Smooth muscle cell (in vitro differentiated cells): ENCODE data around the gene CDC42SE1. TPM values are rescaled to one million over a fixed set of nuclear protein-coding genes. Genes with fewer than 3 reads are reported as not detected.

Experiments
- DNase-seq: peaks from one replicate; lab custom pipeline; 2025; ENCODE audit not compliant: unreplicated experiment; lab: John Stamatoyannopoulos, UW
- H2AFZ ChIP-seq: fragments of 200-600 bp; sonication (generic); 2 replicates; pipeline ENCODE4 v1.6.0; 2016; ENCODE audit warnings: antibody characterized with exemption, low read depth, mild to moderate bottlenecking
- H3F3A ChIP-seq: fragments of 200-600 bp; sonication (generic); 2 replicates; pipeline ENCODE4 v1.6.0; 2017; ENCODE audit warnings: antibody characterized with exemption, low read depth
- H3K27ac ChIP-seq: fragments of 200-600 bp; sonication (generic); 2 replicates; pipeline ENCODE4 v1.5.1; 2016; ENCODE audit warnings: low read depth, mild to moderate bottlenecking
- H3K27me3 ChIP-seq: fragments of 200-600 bp; sonication (generic); 2 replicates; pipeline ENCODE4 v1.6.1; 2016; ENCODE audit warnings: low read depth, mild to moderate bottlenecking
- H3K36me3 ChIP-seq: fragments of 200-600 bp; sonication (generic); 2 replicates; pipeline ENCODE4 v1.5.1; 2016; ENCODE audit warnings: low read depth
- H3K4me1 ChIP-seq: fragments of 200-600 bp; sonication (generic); 2 replicates; pipeline ENCODE4 v1.5.1; 2016; ENCODE audit warnings: low read depth
- H3K4me2 ChIP-seq: fragments of 200-600 bp; sonication (generic); 2 replicates; pipeline ENCODE4 v1.6.0; 2016; ENCODE audit warnings: mild to moderate bottlenecking
- H3K4me3 ChIP-seq: fragments of 200-600 bp; sonication (generic); 2 replicates; pipeline ENCODE4 v1.5.1; 2016; ENCODE audit warnings: mild to moderate bottlenecking
- H3K79me2 ChIP-seq: fragments of 200-600 bp; sonication (generic); 2 replicates; pipeline ENCODE4 v1.6.0; 2016; ENCODE audit warnings: low read depth, mild to moderate bottlenecking
- H3K9ac ChIP-seq: fragments of 200-600 bp; sonication (generic); 2 replicates; pipeline ENCODE4 v1.6.0; 2016; ENCODE audit warnings: low read depth
- H3K9me3 ChIP-seq: fragments of 200-600 bp; sonication (generic); replicated peaks from 2 replicates; pipeline ENCODE4 v1.5.1; 2016; ENCODE audit warnings: low read depth
- H4K20me1 ChIP-seq: fragments of 200-600 bp; sonication (generic); 2 replicates; pipeline ENCODE4 v1.6.0; 2016; ENCODE audit warnings: low read depth
- WGBS: methylation state at CpG from one replicate; pipeline ENCODE4 v1.1.7; 2016; ENCODE audit warnings: low lambda C conversion rate; 5-methylcytosine and 5-hydroxymethylcytosine counted together
- polyA plus RNA-seq: library from polyadenylated mRNA; unstranded; fragments of >200 nt; fragmentation: Nextera tagmentation; extraction: Ambion mirVana; gene quantifications from 2 replicates; pipeline ENCODE4 v1.2.1, GENCODE V29; 2016
- total RNA-seq: library from RNA; depleted of rRNA; stranded (reverse); fragments of >200 nt; gene quantifications from 2 replicates; pipeline ENCODE4 v1.2.3, GENCODE V29; 2014
- TF ChIP-seq, protein P1 (sequence below): fragments of 200-600 bp; sonication (generic); IDR thresholded peaks from 2 replicates; pipeline ENCODE4 v1.5.1; 2017; ENCODE audit warnings: borderline replicate concordance, mild to moderate bottlenecking, antibody characterized with exemption; ENCODE audit not compliant: insufficient read depth, poor library complexity, severe bottlenecking

Gene CDC42SE1
- total and polyA plus RNA-seq, 2 experiments from 2014 or later = 15.2 to 63.3 TPM

DNA sequence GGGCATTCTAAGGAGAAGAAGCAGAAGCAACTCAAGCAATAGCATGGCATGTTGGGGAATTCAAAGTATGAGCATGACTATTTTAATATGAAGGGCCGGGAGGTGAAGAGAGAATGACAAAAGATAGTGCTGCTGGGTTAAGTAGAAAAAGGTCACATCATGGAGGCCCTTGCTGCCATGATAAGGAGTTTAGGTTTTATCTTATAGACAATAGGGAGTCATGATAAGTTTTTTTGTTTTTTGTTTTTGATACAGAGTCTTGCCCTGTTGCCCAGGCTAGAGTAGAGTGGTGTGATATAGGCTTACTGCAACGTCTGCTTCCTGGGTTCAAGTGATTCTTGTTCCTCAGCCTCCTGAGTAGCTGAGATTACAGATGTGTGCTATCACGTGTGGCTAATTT, 19.9 kb downstream of the CDC42SE1 start:
- TF ChIP-seq, protein P1, sequence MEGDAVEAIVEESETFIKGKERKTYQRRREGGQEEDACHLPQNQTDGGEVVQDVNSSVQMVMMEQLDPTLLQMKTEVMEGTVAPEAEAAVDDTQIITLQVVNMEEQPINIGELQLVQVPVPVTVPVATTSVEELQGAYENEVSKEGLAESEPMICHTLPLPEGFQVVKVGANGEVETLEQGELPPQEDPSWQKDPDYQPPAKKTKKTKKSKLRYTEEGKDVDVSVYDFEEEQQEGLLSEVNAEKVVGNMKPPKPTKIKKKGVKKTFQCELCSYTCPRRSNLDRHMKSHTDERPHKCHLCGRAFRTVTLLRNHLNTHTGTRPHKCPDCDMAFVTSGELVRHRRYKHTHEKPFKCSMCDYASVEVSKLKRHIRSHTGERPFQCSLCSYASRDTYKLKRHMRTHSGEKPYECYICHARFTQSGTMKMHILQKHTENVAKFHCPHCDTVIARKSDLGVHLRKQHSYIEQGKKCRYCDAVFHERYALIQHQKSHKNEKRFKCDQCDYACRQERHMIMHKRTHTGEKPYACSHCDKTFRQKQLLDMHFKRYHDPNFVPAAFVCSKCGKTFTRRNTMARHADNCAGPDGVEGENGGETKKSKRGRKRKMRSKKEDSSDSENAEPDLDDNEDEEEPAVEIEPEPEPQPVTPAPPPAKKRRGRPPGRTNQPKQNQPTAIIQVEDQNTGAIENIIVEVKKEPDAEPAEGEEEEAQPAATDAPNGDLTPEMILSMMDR = no peak
- peaks cover under 1% of the 10 kb centered on the region for H3K36me3 ChIP-seq
- H3K4me1 ChIP-seq = no peaks in the 10 kb centered on the region
- no peak overlapping the region for H2AFZ ChIP-seq
- H3K9me3 ChIP-seq = no peaks in the 10 kb centered on the region
- H3K27ac ChIP-seq = no peak overlapping the region
- H3K9ac ChIP-seq = no peak overlapping the region
- no peaks in the 10 kb centered on the region for H4K20me1 ChIP-seq
- 91% methylated on average over 3 of the region's 3 CpGs for WGBS
- H3K79me2 ChIP-seq = no peaks in the 10 kb centered on the region
- no peaks in the 10 kb centered on the region for H3F3A ChIP-seq
- H3K4me2 ChIP-seq = no peak overlapping the region
- H3K4me3 ChIP-seq = no peak overlapping the region
- no peaks in the 10 kb centered on the region for H3K27me3 ChIP-seq
- no peak for DNase-seq

DNA sequence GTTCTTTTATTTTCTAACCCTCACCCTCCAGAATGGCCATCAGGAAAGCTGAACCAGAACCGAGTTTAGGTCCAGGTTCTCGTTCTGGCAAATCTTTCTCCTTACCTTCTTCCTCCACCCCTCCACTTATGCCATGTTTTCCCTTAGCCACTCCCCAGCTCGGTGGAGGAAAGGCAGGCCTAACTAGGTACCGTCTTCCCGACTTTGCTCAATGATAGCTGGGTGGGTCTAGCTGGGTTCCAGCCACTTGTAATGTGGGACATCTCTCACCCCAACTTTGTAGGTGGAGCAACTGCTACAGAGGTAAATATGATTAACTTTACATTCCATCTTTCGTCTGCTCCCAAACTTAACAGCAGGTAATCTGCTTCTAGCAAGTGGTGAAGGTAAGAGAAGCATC, 22.4 kb downstream of the CDC42SE1 start:
- Histone ChIP-seq H2AFZ (no peak overlapping the region), H3F3A (no peaks in the 10 kb centered on the region), H3K79me2 (no peaks in the 10 kb centered on the region), H3K4me1 (no peaks in the 10 kb centered on the region), H3K9ac (no peak overlapping the region), H3K27ac (no peak overlapping the region), H4K20me1 (no peaks in the 10 kb centered on the region), H3K27me3 (no peaks in the 10 kb centered on the region), H3K4me3 (no peak overlapping the region), H3K9me3 (no peaks in the 10 kb centered on the region), H3K36me3 (peaks cover 5% of the 10 kb centered on the region), H3K4me2 (no peak overlapping the region)
- 83% methylated on average over 6 of the region's 6 CpGs for WGBS
- no peak for DNase-seq
- TF ChIP-seq, protein P1 = no peak

DNA sequence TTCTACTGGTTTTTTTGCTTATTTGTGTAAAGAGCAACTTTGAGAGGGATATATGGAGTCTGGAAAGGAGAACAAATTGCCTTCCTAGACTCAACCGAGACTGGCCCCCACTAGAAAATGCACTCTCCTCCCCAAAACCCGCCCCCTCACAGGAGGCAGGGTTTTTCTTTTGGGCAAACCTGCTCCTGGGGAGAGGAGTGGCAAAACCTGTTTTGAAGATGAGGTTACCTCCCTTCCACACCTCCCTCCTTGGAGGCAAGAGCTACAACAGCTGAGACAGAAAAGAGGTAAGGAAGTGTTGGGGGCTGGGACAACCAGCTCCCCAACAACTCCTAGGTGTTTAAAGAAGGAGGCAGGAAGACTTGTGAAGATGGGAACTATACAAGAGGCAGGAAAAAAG, 23.1 kb downstream of the CDC42SE1 start, which contains the start of gene BNIPL:
TSS of gene BNIPL (plus strand) at position 231 of the 400 bp plus-strand sequence. CDS start at position 371, 140 bp downstream.
- no peaks in the 10 kb centered on the region for H4K20me1 ChIP-seq
- H3K27me3 ChIP-seq = no peaks in the 10 kb centered on the region
- no peaks in the 10 kb centered on the region for H3K79me2 ChIP-seq
- H2AFZ ChIP-seq = no peak within 1 kb of the TSS
- 44% methylated on average over 2 of the region's 2 CpGs for WGBS
- H3K36me3 ChIP-seq = peaks cover 5% of the 10 kb centered on the region
- H3K27ac ChIP-seq = peak within 1 kb of the TSS; percentile 10
- TF ChIP-seq, protein P1 = no peak
- DNase-seq = no peak
- H3K4me3 ChIP-seq = no peak within 1 kb of the TSS
- no peak within 1 kb of the TSS for H3K9ac ChIP-seq
- H3K4me1 ChIP-seq = no peaks in the 10 kb centered on the region
- H3K4me2 ChIP-seq = no peak within 1 kb of the TSS
- H3K9me3 ChIP-seq = no peaks in the 10 kb centered on the region
- no peaks in the 10 kb centered on the region for H3F3A ChIP-seq

DNA sequence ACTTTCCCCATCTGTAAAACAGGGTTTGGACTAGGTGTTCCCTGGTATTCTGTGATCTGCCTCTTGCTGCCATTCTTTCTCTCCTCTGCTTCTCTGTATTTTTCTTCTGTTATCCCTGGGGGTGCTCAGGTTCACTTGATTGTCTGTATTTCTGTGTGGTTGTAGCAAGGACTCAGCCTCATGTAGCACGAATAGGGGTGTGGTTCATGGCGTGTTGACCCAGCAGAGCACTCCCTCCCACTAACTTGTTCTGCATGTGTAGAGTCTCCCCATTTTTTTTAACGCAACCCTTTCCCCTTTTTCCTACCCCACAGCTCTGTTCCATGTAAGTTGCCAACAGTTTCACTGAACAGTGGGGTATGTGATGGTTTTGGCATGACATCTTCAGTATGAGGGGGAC, 24.3 kb downstream of the CDC42SE1 start:
- no peaks in the 10 kb centered on the region for H3K4me1 ChIP-seq
- H3K4me2 ChIP-seq = no peak overlapping the region
- no peaks in the 10 kb centered on the region for H3K79me2 ChIP-seq
- H3K9ac ChIP-seq = no peak overlapping the region
- no peaks in the 10 kb centered on the region for H3K9me3 ChIP-seq
- no peaks in the 10 kb centered on the region for H4K20me1 ChIP-seq
- H3F3A ChIP-seq = no peaks in the 10 kb centered on the region
- WGBS = 89% methylated on average over 3 of the region's 3 CpGs
- no peak overlapping the region for H3K4me3 ChIP-seq
- H2AFZ ChIP-seq = no peak overlapping the region
- TF ChIP-seq, protein P1 = no peak
- H3K27ac ChIP-seq = no peak overlapping the region
- H3K27me3 ChIP-seq = no peaks in the 10 kb centered on the region
- no peak for DNase-seq
- peaks cover 5% of the 10 kb centered on the region for H3K36me3 ChIP-seq
